ENCODE data around the gene ZBTB8B.

GRCh38 chr1:32427264-32427963 is 37.5 kb upstream of the ZBTB8B start:
- TF ChIP-seq POLR2A (IDR thresholded peaks at IDR 0.05) = no peak
- TF ChIP-seq, protein P1, sequence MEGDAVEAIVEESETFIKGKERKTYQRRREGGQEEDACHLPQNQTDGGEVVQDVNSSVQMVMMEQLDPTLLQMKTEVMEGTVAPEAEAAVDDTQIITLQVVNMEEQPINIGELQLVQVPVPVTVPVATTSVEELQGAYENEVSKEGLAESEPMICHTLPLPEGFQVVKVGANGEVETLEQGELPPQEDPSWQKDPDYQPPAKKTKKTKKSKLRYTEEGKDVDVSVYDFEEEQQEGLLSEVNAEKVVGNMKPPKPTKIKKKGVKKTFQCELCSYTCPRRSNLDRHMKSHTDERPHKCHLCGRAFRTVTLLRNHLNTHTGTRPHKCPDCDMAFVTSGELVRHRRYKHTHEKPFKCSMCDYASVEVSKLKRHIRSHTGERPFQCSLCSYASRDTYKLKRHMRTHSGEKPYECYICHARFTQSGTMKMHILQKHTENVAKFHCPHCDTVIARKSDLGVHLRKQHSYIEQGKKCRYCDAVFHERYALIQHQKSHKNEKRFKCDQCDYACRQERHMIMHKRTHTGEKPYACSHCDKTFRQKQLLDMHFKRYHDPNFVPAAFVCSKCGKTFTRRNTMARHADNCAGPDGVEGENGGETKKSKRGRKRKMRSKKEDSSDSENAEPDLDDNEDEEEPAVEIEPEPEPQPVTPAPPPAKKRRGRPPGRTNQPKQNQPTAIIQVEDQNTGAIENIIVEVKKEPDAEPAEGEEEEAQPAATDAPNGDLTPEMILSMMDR (IDR thresholded peaks at IDR 0.05) = no peak

Measured in uterus (tissue), 2 donors.